Heart left ventricle (tissue), 13 donors: ENCODE data around the gene FAM174A.

Experiments used
- POLR2A ChIP-seq, 2 donors: fragments of 450-650 bp; IDR thresholded peaks; one replicate each; pipeline ENCODE4 v1.6.1; 2017; ENCODE audit warnings: antibody characterized with exemption in 2 of 2, mild to moderate bottlenecking in 2 of 2, moderate library complexity in 2 of 2
- TF ChIP-seq, protein P1 (sequence below), 12 donors: fragments of 200-600 bp; sonication (generic) in 4 of 12; IDR thresholded peaks; one replicate each; pipeline versions ENCODE4 v1.5.0 to v1.8.0; 2018 to 2022; ENCODE audit warnings: antibody characterized with exemption in 12 of 12, mild to moderate bottlenecking in 5 of 12
- donor health status: ischemic (EF 13 %, LVEDD 7.1; RV severe dilation, severe dysfunction).
- donor health status: DM: no; HTN: yes; CAD: no.
- donor health status: DM: no; HTN: no; CAD: no.
- donor health status: ischemic (EF 25% LVEDD 6.9; RV normal size, moderate dysfunction).
- donor health status: ischemic (EF 25% LVEDD 5.7; RV mildly dilated, moderate dysfunction).
- donor health status: ischemic (EF 35%, LVEDD 5.7; RV mildly dilated, moderate dysfunction).
- donor health status: nonischemic (EF 11% LVEDD 7.7; RV severe dilation, severe dysfunction).
- donor health status: DM: yes; HTN: yes; CAD: no.
- donor health status: PGD.
- donor health status: ischemic (EF 29% LVEDD 5.4; RV normal size, mild dysfunction).
- donor health status: nonischemic (EF 23%, LVEDD 6.1; RV moderate dilation, normal function).

DNA sequence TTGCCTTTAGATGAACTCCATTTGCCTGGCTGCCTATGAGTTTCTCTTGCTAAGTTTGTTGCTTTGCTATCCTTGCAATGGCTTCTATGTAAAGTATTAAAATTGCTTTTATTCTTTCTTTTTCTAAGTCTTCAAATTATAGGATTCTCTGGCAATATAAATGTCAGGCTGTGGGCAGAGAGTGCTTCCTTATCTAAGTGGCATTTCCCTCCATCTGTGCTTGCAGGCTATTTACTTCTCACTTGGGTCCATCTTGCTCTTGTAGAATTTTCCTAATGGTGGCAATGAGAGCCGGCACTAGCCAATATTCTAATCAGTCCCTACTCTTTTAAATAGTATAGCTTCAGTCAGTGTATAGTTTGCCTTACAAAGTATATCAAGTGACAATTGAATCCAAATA is 63.3 kb downstream of the FAM174A start:
- TF ChIP-seq POLR2A (IDR thresholded peaks at IDR 0.05), result no peak
- TF ChIP-seq, protein P1, sequence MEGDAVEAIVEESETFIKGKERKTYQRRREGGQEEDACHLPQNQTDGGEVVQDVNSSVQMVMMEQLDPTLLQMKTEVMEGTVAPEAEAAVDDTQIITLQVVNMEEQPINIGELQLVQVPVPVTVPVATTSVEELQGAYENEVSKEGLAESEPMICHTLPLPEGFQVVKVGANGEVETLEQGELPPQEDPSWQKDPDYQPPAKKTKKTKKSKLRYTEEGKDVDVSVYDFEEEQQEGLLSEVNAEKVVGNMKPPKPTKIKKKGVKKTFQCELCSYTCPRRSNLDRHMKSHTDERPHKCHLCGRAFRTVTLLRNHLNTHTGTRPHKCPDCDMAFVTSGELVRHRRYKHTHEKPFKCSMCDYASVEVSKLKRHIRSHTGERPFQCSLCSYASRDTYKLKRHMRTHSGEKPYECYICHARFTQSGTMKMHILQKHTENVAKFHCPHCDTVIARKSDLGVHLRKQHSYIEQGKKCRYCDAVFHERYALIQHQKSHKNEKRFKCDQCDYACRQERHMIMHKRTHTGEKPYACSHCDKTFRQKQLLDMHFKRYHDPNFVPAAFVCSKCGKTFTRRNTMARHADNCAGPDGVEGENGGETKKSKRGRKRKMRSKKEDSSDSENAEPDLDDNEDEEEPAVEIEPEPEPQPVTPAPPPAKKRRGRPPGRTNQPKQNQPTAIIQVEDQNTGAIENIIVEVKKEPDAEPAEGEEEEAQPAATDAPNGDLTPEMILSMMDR (IDR thresholded peaks at IDR 0.05), result no peak
